ENCODE data around the gene RPS29. TPM values are rescaled to one million over a fixed set of nuclear protein-coding genes. Genes with fewer than 3 reads are reported as not detected.
A peak's percentile ranks its signal among the peaks of the same experiment; 100 is the strongest.
"Not testable (repeated sequence)": the region's sequence is repeated elsewhere in the genome, so short reads cannot be mapped to it uniquely, and the experiment has no call there.

RPS29 gene
- total RNA-seq, 1 experiment from 2014 or later, result 948 TPM

DNA sequence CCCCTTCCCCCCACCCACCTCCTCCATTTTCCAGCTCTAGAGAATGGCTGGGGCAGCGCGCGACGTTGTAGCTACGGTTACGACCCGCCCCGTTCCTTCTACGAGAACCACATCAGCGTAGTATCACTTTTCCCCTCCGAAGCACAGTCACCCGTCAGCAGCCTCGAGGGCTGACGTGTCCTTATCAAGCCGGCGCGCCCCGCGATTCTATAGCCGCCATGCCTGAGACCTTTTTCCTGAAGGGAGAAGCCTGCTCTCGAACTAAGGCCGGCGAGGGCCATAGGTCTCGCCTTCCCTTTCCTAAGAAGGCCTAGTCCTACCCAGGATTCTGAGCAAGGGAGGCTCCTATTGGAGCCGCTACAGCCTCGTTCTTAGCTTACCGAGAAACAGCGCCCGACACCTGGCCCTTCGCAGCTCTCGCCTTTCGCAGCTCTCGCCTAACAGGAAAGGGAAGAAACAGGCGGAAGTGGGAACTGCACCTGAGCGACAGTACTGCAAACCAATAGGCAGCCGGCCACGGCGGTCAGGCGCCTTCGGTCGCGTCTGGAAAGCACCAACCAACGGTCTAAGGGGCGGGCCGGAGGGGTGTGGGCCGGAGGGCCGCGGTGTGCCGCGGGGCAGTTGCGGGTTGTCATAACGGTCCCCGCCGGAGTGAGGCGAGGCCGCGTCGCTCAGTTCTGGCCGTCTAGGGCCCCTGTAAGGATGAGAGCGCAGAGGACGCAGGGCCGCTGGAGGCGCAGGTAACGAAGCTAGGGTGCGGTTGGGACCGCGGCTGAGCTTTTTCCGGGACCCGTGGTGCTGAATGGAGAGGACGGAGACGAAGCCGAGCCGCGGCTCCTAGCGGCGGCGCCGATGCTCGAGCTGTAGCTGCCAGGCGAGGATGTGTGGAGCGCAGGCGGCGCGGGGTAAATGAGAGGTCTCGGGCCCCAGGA lies 34.3 kb upstream of the RPS29 start, which contains the start of the genes MGAT2 and RPL36AL:
MGAT2 (plus strand) TSS at position 618 of the 932 bp plus-strand sequence. CDS start 470 bp downstream, outside the sequence.
RPL36AL (minus strand) TSS at position 445 of the 932 bp plus-strand sequence. CDS start 1,522 bp downstream, outside the sequence.
- peak; percentile 99 for DNase-seq
- H3K27me3 Mint-ChIP-seq (ENCODE audit: unreplicated experiment), result no peaks in the 10 kb centered on the region
- no peaks in the 10 kb centered on the region for H3K9me3 Mint-ChIP-seq (ENCODE audit: low read depth, unreplicated experiment)
- CTCF ChIA-PET, result interaction anchor here (0.6 to 2.5 kb wide), 4 partner anchors 14 to 425 kb away, joined by 3 to 12 read pairs (median 4); no protein-coding TSS in a partner anchor
- peaks cover 67% of the 10 kb centered on the region for H3K36me3 Mint-ChIP-seq (ENCODE audit: insufficient read depth, unreplicated experiment)
- TF ChIP-seq, protein P1, sequence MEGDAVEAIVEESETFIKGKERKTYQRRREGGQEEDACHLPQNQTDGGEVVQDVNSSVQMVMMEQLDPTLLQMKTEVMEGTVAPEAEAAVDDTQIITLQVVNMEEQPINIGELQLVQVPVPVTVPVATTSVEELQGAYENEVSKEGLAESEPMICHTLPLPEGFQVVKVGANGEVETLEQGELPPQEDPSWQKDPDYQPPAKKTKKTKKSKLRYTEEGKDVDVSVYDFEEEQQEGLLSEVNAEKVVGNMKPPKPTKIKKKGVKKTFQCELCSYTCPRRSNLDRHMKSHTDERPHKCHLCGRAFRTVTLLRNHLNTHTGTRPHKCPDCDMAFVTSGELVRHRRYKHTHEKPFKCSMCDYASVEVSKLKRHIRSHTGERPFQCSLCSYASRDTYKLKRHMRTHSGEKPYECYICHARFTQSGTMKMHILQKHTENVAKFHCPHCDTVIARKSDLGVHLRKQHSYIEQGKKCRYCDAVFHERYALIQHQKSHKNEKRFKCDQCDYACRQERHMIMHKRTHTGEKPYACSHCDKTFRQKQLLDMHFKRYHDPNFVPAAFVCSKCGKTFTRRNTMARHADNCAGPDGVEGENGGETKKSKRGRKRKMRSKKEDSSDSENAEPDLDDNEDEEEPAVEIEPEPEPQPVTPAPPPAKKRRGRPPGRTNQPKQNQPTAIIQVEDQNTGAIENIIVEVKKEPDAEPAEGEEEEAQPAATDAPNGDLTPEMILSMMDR (IDR thresholded peaks at IDR 0.05; ENCODE audit: unreplicated experiment), result no peak
- BruUV-seq (replicated peaks), result no TSS peak
- intact Hi-C loops (cut with micrococcal nuclease; ENCODE audit: unreplicated experiment), result no loop called here
- peak within 1 kb of the TSS; percentile 99 for H3K27ac Mint-ChIP-seq (ENCODE audit: unreplicated experiment)
- H3K4me1 Mint-ChIP-seq (ENCODE audit: low read depth, unreplicated experiment), result peaks cover 17% of the 10 kb centered on the region
- peak within 1 kb of the TSS; percentile 95 for H3K4me3 Mint-ChIP-seq (ENCODE audit: low read depth, unreplicated experiment)

DNA sequence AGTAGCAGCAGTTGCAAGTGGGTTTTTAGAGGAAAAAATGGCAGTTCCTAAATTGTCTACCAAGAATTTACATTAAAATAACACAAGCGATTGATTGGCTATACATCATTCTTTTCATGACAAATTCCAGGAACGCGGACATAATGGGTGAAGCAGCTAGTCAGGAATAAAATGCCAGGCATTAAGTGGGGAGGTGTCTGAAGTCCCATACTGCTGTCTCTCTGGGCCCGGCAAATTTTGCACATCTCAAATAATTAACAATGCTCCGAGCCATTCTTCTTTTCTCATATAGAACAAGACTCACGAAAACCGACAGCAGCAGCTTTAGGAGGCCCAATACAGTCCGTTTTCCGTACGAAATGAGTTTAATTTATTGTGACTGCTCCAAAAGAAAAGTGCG lies 33.5 kb upstream of the RPS29 start:
- TF ChIP-seq, protein P1 (IDR thresholded peaks at IDR 0.05; ENCODE audit: unreplicated experiment), result no peak
- Mint-ChIP-seq H3K36me3 (ENCODE audit: insufficient read depth, unreplicated experiment) (peaks cover 67% of the 10 kb centered on the region), H3K4me1 (ENCODE audit: low read depth, unreplicated experiment) (peaks cover 17% of the 10 kb centered on the region), H3K27ac (ENCODE audit: unreplicated experiment) (peak overlapping the region; percentile 99), H3K4me3 (ENCODE audit: low read depth, unreplicated experiment) (peak overlapping the region; percentile 95), H3K9me3 (ENCODE audit: low read depth, unreplicated experiment) (no peaks in the 10 kb centered on the region), H3K27me3 (ENCODE audit: unreplicated experiment) (no peaks in the 10 kb centered on the region)
- TSS peak; percentile 79 for BruUV-seq (replicated peaks)
- DNase-seq, result no peak
- CTCF ChIA-PET, result interaction anchor here (0.6 to 2.5 kb wide), 4 partner anchors 15 to 425 kb away, joined by 3 to 12 read pairs (median 4); no protein-coding TSS in a partner anchor
- intact Hi-C loops (cut with micrococcal nuclease; ENCODE audit: unreplicated experiment), result no loop called here

DNA sequence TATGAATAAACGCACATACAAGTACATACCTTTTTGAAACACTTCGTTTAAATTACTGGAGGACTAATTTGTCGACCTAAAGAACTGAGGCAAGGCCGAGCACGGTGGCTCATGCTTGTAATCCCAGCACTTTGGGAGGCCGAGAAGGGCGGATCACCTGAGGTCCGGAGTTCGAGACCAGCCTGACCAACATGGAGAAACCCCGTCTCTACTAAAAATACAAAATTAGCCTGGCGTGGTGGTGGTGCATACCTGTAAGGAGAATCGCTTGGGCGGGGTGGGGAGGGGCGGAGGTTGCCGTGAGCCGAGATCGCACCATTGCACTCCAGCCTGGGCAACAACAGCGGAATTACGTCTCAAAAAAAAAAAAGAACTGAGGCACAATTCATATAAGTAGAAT lies 33.1 kb upstream of the RPS29 start:
- peak overlapping the region; percentile 95 for H3K4me3 Mint-ChIP-seq (ENCODE audit: low read depth, unreplicated experiment)
- H3K36me3 Mint-ChIP-seq (ENCODE audit: insufficient read depth, unreplicated experiment), result peaks cover 66% of the 10 kb centered on the region
- H3K9me3 Mint-ChIP-seq (ENCODE audit: low read depth, unreplicated experiment); BruUV-seq (replicated peaks); intact Hi-C loops (cut with micrococcal nuclease; ENCODE audit: unreplicated experiment); DNase-seq; H3K27me3 Mint-ChIP-seq (ENCODE audit: unreplicated experiment): not testable (repeated sequence)
- CTCF ChIA-PET, result interaction anchor here (0.9 kb wide), 1 partner anchor 16 kb away, joined by 3 read pairs; no protein-coding TSS in a partner anchor
- peak overlapping the region; percentile 99 for H3K27ac Mint-ChIP-seq (ENCODE audit: unreplicated experiment)
- peaks cover 17% of the 10 kb centered on the region for H3K4me1 Mint-ChIP-seq (ENCODE audit: low read depth, unreplicated experiment)

DNA sequence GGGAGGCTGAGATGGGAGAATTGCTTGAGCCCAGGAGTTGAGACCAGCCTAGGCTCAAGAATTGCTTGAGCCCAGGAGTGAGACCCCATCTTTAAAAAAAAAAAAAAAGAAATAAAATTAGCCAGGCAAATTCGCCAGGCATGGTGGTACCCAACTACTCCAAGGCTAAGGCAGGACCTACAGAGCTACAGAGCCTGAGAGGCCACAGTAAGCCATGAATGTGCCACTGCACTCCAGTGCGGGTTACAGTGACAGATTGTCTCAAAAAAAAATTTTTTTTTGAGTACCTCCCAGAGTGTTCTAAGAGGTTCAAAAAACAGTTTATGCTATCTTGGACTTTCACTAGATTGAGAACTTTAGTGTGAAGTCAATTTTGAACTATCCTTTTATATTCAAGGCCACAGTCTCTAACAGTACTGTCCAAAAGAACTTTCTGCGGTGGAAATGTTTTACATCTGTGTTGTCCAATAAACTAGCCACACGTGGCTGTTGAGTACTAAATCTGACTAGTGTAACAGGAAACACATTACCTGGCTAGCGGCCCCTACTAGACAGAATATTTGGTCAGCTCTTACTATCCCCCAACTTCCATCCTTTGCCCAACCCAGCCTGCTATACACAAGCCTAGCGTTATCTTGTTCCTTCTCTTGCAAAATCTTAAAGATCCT lies 31.8 kb upstream of the RPS29 start:
- Mint-ChIP-seq H3K4me1 (ENCODE audit: low read depth, unreplicated experiment) (peaks cover 17% of the 10 kb centered on the region), H3K4me3 (ENCODE audit: low read depth, unreplicated experiment) (peak overlapping the region; percentile 95), H3K36me3 (ENCODE audit: insufficient read depth, unreplicated experiment) (peaks cover 57% of the 10 kb centered on the region), H3K9me3 (ENCODE audit: low read depth, unreplicated experiment) (no peaks in the 10 kb centered on the region), H3K27ac (ENCODE audit: unreplicated experiment) (peak overlapping the region; percentile 99), H3K27me3 (ENCODE audit: unreplicated experiment) (no peaks in the 10 kb centered on the region)
- BruUV-seq (replicated peaks), result no TSS peak
- no peak for DNase-seq
- intact Hi-C loops (cut with micrococcal nuclease; ENCODE audit: unreplicated experiment), result no loop called here
- CTCF ChIA-PET, result no interaction called here
- TF ChIP-seq, protein P1 (IDR thresholded peaks at IDR 0.05; ENCODE audit: unreplicated experiment), result no peak
